HepG2 (cell line): Measurements from ENCODE around the gene COPS6. TPM values are rescaled to one million over a fixed set of nuclear protein-coding genes. Genes with fewer than 3 reads are reported as not detected.

Experiments used
- ETV6 ChIP-seq: sonication (generic); formaldehyde crosslinking; conservative IDR thresholded peaks from 2 replicates; pipeline ENCODE4 v1.4.0; 2020; ENCODE audit warnings: missing genetic modification reagents
- IKZF4 ChIP-seq: sonication (generic); formaldehyde crosslinking; IDR thresholded peaks from 2 replicates; pipeline ENCODE4 v1.5.1; 2020; ENCODE audit warnings: borderline replicate concordance, mild to moderate bottlenecking, low read depth, missing genetic modification reagents; ENCODE audit errors: not compliant biosample characterization
- POLR2AphosphoS5 ChIP-seq: IDR thresholded peaks from 2 replicates; pipeline ENCODE4 v1.6.1; 2012; ENCODE audit warnings: low read depth, low read length
- SALL2 ChIP-seq: sonication (generic); formaldehyde crosslinking; IDR thresholded peaks from 2 replicates; pipeline ENCODE4 v1.8.1; 2023; ENCODE audit warnings: mild to moderate bottlenecking, missing genetic modification reagents, inconsistent platforms
- SIN3A ChIP-seq: IDR thresholded peaks from 2 replicates; pipeline ENCODE4 v1.6.1; 2011; ENCODE audit warnings: low read depth, mild to moderate bottlenecking, control low read depth, low read length, borderline replicate concordance
- SIN3B ChIP-seq: fragments of 150-350 bp; IDR thresholded peaks from 2 replicates; pipeline ENCODE4 v1.6.1; 2014; ENCODE audit warnings: low read length
- TBX3 ChIP-seq: fragments of 450-650 bp; IDR thresholded peaks from 2 replicates; pipeline ENCODE4 v1.6.1; 2017; ENCODE audit warnings: antibody characterized with exemption, mild to moderate bottlenecking, inconsistent platforms, borderline replicate concordance
- ZMAT3 ChIP-seq: sonication (generic); formaldehyde crosslinking; conservative IDR thresholded peaks from 2 replicates; pipeline ENCODE4 v1.7.0; 2021; ENCODE audit warnings: missing genetic modification reagents
- ZNF101 ChIP-seq: sonication (generic); formaldehyde crosslinking; IDR thresholded peaks from 2 replicates; pipeline ENCODE4 v1.4.0; 2020; ENCODE audit warnings: mild to moderate bottlenecking, low read depth, missing genetic modification reagents, borderline replicate concordance
- ZNF281 ChIP-seq: sonication (generic); formaldehyde crosslinking; IDR thresholded peaks from 2 replicates; pipeline ENCODE4 v1.4.0; 2020; ENCODE audit warnings: missing genetic modification reagents, borderline replicate concordance
- ZNF34 ChIP-seq: sonication (generic); formaldehyde crosslinking; IDR thresholded peaks from 2 replicates; pipeline ENCODE4 v1.4.0; 2020; ENCODE audit warnings: mild to moderate bottlenecking, missing genetic modification reagents, borderline replicate concordance
- ZNF362 ChIP-seq: sonication (generic); formaldehyde crosslinking; IDR thresholded peaks from 2 replicates; pipeline ENCODE4 v1.4.0; 2020; ENCODE audit warnings: missing genetic modification reagents, mild to moderate bottlenecking, borderline replicate concordance
- ZNF383 ChIP-seq: sonication (generic); formaldehyde crosslinking; IDR thresholded peaks from 2 replicates; pipeline ENCODE4 v1.4.0; 2020; ENCODE audit warnings: missing genetic modification reagents, mild to moderate bottlenecking, borderline replicate concordance
- ZNF414 ChIP-seq: sonication (generic); formaldehyde crosslinking; IDR thresholded peaks from 2 replicates; pipeline ENCODE4 v1.5.0; 2020; ENCODE audit warnings: missing genetic modification reagents
- ZNF446 ChIP-seq: sonication (generic); formaldehyde crosslinking; IDR thresholded peaks from 2 replicates; pipeline ENCODE4 v1.5.0; 2020; ENCODE audit warnings: mild to moderate bottlenecking, missing genetic modification reagents
- ZNF878 ChIP-seq: sonication (generic); formaldehyde crosslinking; IDR thresholded peaks from 2 replicates; pipeline ENCODE4 v1.8.1; 2023; ENCODE audit warnings: mild to moderate bottlenecking, missing genetic modification reagents, moderate library complexity
- polyA plus RNA-seq, 8 experiments: library from polyadenylated mRNA; depleted of rRNA in 3 of 8; stranded (reverse) in 7 of 8; unstranded in 1 of 8; fragments of >200 nt; fragmentation: Illumina TruSeq in 4 of 8; extraction: Trizol in 4 of 8; gene quantifications; 2 replicates each; pipeline versions ENCODE4 v1.2.1 to v1.2.3, GENCODE V29; 2011 to 2016; ENCODE audit warnings: low read depth in 4 of 8, missing spikeins in 1 of 8, mixed read lengths in 1 of 8; ENCODE audit not compliant: insufficient read depth in 1 of 8
- total RNA-seq, 5 experiments: library from RNA; depleted of rRNA; stranded (reverse); fragments of >200 nt; fragmentation: Illumina TruSeq; extraction: Trizol; gene quantifications; 2 replicates each; pipeline ENCODE4 v1.2.3, GENCODE V29; 2016; ENCODE audit warnings: low read depth in 1 of 5
- TF ChIP-seq, protein P1 (sequence below): sonication (generic); formaldehyde crosslinking; IDR thresholded peaks from 2 replicates; pipeline ENCODE4 v1.5.1; 2020; ENCODE audit warnings: missing genetic modification reagents, mild to moderate bottlenecking, borderline replicate concordance
- TF ChIP-seq, protein P2 (sequence below): sonication (generic); formaldehyde crosslinking; IDR thresholded peaks from 2 replicates; pipeline ENCODE4 v1.5.0; 2020; ENCODE audit warnings: mild to moderate bottlenecking, missing genetic modification reagents

Gene COPS6
- total and polyA plus RNA-seq, 2 of the 13 experiments (the other 11 are each of a cell fraction or from before 2014, with no cell fraction given) = 33.4 to 117 TPM

GRCh38 chr7:100088621-100089457 lies at the start of gene COPS6 (continued):
- TF ChIP-seq, protein P1, sequence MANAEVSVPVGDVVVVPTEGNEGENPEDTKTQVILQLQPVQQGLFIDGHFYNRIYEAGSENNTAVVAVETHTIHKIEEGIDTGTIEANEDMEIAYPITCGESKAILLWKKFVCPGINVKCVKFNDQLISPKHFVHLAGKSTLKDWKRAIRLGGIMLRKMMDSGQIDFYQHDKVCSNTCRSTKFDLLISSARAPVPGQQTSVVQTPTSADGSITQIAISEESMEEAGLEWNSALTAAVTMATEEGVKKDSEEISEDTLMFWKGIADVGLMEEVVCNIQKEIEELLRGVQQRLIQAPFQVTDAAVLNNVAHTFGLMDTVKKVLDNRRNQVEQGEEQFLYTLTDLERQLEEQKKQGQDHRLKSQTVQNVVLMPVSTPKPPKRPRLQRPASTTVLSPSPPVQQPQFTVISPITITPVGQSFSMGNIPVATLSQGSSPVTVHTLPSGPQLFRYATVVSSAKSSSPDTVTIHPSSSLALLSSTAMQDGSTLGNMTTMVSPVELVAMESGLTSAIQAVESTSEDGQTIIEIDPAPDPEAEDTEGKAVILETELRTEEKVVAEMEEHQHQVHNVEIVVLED (CRISPR knock-in tag) = peak; percentile 87
- TF ChIP-seq ZNF34 (CRISPR knock-in tag) = peak; percentile 96; the same call in 1 of the 2 replicates
- TF ChIP-seq ZNF101 (CRISPR knock-in tag) = 0 out of 2 replicates have a peak, but pooled peaks have one; percentile 32
- peak; percentile 37; the same call in 1 of the 2 replicates for TF ChIP-seq ZNF362 (CRISPR knock-in tag)
- peak; percentile 73; the same call in 1 of the 2 replicates for TF ChIP-seq ZNF281
- no peak; the same call in 1 of the 2 replicates for TF ChIP-seq ZNF446 (CRISPR knock-in tag)
- peak; percentile 74; the same call in 1 of the 2 replicates for TF ChIP-seq ZNF414 (CRISPR knock-in tag)
- peak; percentile 84 for TF ChIP-seq SALL2 (CRISPR knock-in tag)
- peak; percentile 40; the same call in 1 of the 2 replicates for TF ChIP-seq ZNF383
- peak; percentile 99 for TF ChIP-seq ZMAT3
- TF ChIP-seq SIN3B = no peak
- TF ChIP-seq POLR2AphosphoS5 = peak; percentile 79
- no peak for TF ChIP-seq TBX3
- peak; percentile 66; the same call in 1 of the 2 replicates for TF ChIP-seq ETV6
- TF ChIP-seq ZNF878 (CRISPR knock-in tag) = peak; percentile 95
- peak; percentile 78; the same call in 1 of the 2 replicates for TF ChIP-seq SIN3A
- TF ChIP-seq, protein P2, sequence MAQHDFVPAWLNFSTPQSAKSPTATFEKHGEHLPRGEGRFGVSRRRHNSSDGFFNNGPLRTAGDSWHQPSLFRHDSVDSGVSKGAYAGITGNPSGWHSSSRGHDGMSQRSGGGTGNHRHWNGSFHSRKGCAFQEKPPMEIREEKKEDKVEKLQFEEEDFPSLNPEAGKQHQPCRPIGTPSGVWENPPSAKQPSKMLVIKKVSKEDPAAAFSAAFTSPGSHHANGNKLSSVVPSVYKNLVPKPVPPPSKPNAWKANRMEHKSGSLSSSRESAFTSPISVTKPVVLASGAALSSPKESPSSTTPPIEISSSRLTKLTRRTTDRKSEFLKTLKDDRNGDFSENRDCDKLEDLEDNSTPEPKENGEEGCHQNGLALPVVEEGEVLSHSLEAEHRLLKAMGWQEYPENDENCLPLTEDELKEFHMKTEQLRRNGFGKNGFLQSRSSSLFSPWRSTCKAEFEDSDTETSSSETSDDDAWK (CRISPR knock-in tag) = no peak
- peak; percentile 97 for TF ChIP-seq IKZF4 (CRISPR knock-in tag)
